Liver (tissue), 3 donors: ENCODE results near the gene ABCB4.
"Not testable (repeated sequence)": the region's sequence is repeated elsewhere in the genome, so short reads cannot be mapped to it uniquely, and the experiment has no call there.

ENCODE experiments used
- CTCF ChIP-seq: fragments of 150-350 bp; IDR thresholded peaks from 2 replicates; pipeline ENCODE4 v1.5.1; 2017; ENCODE audit warnings: improper control_type of control experiment, low read depth, low read length; ENCODE audit not compliant: missing input control
- FOXA2 ChIP-seq: IDR thresholded peaks from 2 replicates; pipeline ENCODE4 v1.6.1; 2016; ENCODE audit warnings: antibody characterized with exemption
- JUND ChIP-seq, 2 donors: IDR thresholded peaks; 2 replicates each; pipeline ENCODE4 v1.6.1; 2016; ENCODE audit warnings: antibody characterized with exemption in 2 of 2
- NR2F2 ChIP-seq: IDR thresholded peaks from 2 replicates; pipeline ENCODE4 v1.6.1; 2016; ENCODE audit warnings: antibody characterized with exemption
- RAD21 ChIP-seq, 2 donors: IDR thresholded peaks; 2 replicates each; pipeline ENCODE4 v1.6.1; 2016; ENCODE audit warnings: antibody characterized with exemption in 2 of 2, mild to moderate bottlenecking in 2 of 2
- RXRA ChIP-seq, 2 donors: IDR thresholded peaks; 2 replicates each; pipeline ENCODE4 v1.6.1; 2017 to 2018; ENCODE audit warnings: antibody characterized with exemption in 2 of 2, mild to moderate bottlenecking in 1 of 2
- TAF1 ChIP-seq: conservative IDR thresholded peaks from 2 replicates; pipeline ENCODE4 v1.6.1; 2016; ENCODE audit warnings: antibody characterized with exemption, mild to moderate bottlenecking
- TF ChIP-seq, protein P1 (sequence below): IDR thresholded peaks from 2 replicates; pipeline ENCODE4 v1.6.1; 2016; ENCODE audit warnings: antibody characterized with exemption
- donor health status: healthy.
- donor health status: healthy.

DNA sequence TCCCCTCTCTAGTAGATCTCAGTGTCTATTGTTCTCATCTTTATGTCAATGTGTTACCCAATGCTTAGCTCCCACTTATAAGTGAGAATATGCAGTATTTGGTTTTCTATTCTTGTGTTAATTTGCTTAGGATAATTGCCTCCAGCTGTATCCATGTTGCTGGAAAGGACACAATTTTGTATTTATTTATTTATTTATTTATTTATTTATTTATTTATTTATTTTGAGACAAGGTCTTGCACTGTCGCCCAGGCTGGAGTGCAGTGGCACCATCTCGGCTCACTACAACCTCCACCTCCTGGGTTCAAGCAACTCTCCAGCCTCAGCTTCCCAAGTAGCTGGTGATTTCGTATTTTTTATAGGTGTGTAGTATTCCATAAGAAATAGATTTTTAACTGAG is 15.0 kb downstream of the ABCB4 start:
- not testable (repeated sequence) for TF ChIP-seq FOXA2; CTCF; RAD21 (IDR thresholded peaks at IDR 0.05); RXRA (IDR thresholded peaks at IDR 0.05); TAF1; JUND (IDR thresholded peaks at IDR 0.05); NR2F2
- TF ChIP-seq, protein P1, sequence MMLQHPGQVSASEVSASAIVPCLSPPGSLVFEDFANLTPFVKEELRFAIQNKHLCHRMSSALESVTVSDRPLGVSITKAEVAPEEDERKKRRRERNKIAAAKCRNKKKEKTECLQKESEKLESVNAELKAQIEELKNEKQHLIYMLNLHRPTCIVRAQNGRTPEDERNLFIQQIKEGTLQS: not testable (repeated sequence)
